Embryonic facial prominence (tissue), 1 donor: ENCODE measurements around the gene ABCG1.

ENCODE experiments used
- DNase-seq: peaks from one replicate; pipeline ENCODE4 v3.0.0-alpha.2; 2016; ENCODE audit errors: extremely low spot score

ABCG1 gene

DNA sequence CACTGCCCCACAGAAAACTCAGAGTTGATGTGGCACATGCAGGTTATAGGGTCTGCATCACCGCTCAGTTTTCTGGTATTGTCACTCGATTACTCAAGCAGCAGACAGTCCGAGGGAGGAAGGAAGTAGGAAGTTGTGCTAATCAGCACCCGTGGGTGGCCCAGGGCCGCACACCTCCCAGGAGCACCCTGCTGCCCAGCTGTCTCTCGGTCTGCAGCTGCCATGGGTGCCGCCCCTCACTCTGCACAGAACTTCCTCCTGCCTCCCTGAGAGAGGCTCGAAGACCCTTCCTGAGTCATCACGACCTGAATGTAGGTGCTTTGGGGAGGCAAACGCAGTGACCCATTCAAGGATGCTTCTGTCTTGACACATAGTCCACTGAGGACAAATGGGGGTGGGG, 100.4 kb downstream of the ABCG1 start:
- DNase-seq = no peak

DNA sequence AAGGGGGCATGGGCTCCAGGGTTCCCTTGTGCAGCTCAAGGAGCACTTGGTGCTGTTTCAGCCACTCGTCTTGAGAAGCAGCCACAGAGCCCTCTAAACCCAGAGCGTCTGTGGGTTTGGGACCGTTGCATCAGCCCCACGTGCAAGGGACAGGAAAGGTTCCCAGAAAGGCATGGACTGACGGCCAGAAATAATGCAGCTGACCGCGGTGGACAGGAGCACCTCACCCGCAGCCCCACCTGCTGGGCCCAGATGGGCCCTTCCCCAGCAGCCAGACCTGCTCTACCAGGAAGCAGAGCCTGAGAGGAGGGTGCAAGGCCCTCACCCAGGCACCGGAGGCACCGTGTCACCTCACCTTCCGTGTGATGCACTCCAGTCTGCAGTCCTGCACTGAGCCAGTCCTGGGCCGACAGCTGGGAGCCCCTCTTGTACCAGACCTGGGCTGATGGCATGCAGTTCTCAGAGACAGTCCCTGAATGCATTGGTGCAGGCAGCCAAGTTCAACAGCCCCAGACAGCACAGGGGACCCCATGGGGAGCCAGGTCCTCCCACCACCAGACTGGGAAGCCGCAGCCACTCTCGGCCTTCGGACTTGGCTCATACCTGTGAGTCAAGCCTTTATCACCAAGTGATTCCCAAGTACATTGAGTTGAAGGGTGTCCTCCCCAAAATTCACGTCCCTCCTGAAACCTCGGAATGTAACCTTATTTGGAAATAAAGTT, 101.1 kb downstream of the ABCG1 start:
- DNase-seq = no peak

DNA sequence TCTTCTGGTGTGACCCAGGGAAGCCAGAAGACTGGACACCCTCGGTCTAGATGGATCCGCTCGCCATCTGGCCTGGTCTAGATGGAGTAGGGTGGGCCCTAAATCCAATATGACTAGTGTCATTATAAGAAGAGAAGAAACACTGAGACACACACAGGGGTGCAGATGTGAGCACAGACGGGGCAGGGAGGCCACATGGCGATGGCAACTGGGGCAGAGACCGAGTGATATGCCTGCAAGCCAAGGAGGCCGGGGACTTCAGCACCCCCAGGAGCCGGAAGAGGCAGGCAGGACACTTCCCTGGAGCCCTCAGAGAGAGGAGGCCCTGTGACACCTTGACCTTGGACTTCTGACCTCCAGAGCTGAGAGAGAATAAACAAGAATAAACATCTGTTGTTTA, 101.9 kb downstream of the ABCG1 start:
- DNase-seq = no peak

DNA sequence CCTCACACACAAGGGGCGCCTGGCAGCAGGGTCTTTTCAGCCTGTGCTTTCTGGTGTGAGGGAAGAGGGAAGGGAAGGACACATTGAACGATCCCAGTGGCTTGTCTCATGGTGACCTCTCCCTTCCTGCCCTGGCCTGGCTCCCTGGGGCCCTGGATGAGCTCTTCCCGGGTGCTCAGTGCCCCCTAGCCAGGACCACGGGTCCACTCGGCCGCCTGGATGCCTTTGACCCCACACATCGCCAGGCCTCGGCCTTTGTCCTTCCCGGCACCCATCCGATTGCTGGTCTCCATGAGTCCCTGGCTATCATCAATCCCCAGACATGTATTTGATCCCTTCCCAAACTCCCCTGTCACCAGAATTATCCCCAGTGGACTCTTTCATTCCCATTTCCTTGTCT, 102.3 kb downstream of the ABCG1 start:
- no peak for DNase-seq

DNA sequence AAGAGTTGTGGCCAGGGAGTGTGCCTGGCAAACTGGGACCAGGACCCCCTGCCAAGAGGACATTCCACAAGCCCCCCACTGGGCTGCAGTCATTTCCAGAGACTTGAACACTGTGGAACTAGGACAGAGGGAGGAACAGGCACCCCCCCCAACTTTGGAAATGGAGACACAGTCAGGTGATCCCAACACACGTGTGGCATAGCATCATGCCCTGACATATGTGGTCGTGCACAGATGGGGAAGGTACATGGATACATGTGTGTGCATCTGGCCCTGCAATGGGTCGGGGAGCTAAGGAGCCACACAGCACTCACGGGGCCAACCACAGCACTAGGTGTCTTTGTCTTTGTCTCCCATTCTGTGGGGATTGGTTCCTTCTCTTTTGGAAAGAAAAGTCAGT, 102.9 kb downstream of the ABCG1 start:
- no peak for DNase-seq

DNA sequence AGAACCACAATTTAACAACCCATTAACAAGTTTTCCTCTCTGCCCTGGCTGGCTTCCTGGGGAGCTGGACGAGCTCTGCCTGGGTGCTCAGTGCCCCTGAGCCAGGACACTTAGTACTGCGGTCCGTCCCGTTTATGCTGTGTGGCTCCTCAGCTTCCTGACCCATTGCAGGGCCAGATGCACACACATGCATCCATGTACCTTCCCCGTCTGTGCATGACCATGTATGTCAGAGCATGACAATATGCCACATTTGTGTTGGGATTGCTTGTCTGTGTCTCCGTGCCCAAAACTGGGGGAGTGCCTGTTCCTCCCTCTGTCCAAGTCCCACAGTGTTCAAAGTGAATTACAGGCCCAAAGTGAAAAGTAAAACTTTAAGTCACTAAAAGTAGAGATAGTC, 106.0 kb downstream of the ABCG1 start:
- no peak for DNase-seq

DNA sequence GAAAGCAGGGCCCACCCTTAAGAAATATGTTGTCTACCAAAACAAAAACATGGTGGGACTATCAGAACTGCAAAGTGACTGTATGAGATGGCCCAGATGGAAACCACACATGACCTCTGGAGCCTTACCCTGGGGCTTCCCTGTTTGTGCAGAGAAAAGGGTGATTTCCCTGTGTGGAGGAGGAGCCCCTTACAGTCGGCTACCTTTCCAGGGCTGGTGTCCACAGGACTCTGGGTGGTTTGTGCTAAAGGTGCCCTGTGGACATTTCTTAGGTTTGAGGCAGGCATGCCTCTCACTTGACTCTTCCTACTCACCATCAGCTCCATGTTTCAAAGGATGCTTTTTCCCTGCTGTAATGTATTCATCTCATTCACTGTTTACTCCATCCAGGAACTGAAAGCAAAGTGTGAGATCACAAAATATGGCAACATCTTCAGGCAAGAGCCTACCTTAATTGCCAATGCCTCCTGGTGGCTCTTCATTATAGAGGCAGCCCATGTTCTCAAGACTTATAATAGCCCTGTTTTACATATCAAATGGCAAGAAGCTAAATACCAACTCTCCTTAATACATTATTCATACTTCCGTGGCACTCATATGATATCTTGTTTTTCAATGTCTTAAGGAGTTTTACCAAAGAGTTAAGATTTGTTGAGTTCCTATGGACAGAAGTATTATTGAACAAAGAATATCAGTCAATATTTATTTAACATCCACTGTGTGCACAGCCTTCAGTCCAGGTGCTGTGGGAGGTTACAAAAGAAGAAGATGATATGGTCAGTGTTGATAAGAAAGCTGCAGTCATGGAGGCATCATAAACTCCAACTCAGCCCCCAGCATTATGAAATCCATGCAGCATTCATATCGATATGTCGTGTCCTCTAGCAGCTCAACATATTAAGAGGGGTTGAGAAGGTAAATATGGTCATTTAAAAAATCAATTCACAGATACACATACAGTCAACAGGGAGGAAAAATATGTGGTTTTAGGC, 111.7 kb downstream of the ABCG1 start:
- DNase-seq = no peak

DNA sequence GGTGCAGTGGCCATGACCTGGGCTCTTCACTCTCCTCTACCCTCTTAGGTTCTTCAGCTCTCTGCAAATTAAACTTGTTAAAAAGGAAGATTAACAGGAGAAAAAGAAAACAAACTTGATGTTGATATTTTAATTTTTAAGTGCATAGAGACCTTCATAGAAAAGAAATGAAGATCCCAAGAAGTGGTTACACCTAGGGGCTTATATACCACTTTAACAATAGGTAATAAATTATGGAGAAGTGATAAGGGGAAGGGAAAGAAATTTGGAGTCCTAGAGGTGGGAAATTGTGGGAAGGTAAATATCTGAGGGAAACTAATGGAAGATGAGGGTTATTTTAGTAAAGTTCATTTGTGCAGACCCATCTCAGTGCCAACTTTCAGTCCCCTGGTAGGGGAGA, 112.7 kb downstream of the ABCG1 start:
- no peak for DNase-seq

DNA sequence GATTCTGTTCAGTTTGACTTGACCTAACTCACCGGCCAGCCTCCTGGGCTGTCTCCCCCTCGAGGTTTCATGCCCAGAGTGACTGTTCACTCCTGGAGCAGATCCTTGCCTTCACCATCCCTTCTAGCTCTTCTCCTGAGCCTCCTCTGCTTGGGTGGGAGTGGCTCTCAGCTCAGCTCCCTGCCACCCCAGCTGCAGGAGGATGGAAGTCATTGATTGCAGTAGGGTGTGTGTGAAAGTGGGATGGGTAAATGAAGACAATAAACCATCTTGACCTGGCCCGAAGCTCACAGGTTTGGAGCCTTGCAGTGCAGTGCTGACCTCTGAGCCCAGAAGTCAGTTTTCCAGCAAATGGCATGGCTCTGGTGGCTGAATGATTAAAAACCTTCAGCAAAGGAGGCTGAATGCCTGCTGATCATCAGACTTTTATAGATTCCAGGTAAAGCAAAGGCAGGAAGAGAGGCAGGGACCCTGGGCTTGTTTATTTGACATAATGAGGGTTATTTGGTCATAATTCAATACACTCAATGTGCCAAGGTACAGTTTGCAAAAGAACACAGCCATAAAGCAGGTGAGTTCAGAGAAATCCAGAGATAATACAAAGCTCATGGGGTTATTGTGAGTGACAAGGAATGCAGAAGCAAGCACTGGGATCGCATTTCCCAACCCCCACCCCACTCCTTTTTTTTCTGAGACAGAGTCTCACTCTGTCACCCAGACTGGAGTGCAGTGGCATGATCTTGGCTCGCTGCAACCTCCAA, 113.8 kb downstream of the ABCG1 start:
- DNase-seq = no peak

DNA sequence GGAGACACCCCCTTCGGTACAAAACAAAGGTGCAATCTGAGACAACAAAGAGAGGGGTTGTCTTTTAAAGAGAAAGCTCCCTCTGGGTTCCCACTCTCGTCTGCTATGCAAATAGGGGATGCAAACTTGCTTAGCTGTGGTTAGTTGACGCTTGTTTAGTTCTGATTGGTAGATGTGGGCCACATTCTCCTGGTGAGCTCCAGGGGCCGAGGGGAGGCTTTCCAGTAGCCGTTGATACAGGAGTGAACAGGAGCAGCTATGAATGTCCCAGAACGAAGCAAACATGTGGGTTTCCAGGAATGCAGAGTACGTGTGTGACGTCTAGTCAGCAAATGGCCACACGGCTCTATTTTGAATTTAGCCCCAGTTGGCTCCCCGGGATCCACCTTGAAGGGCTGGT, 117.1 kb downstream of the ABCG1 start:
- DNase-seq = no peak

DNA sequence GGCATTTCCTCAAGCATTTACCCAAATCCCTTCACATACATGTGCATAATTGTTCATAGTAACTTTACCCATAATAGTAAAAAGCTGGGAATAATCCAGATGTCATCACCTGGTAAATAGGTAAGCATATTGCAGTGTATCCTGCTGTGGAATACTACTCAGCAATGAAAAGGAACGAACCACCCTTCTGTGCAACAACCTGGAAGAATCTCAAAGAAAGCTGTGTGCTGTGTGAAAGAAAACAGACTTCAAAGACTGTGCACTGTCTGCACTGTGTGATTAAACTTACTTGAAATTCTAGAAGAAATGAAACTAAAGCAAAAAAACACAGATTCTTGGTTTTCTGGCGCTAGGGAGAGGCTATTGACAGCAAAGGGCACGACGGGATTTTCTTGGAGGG, 118.3 kb downstream of the ABCG1 start:
- no peak for DNase-seq

DNA sequence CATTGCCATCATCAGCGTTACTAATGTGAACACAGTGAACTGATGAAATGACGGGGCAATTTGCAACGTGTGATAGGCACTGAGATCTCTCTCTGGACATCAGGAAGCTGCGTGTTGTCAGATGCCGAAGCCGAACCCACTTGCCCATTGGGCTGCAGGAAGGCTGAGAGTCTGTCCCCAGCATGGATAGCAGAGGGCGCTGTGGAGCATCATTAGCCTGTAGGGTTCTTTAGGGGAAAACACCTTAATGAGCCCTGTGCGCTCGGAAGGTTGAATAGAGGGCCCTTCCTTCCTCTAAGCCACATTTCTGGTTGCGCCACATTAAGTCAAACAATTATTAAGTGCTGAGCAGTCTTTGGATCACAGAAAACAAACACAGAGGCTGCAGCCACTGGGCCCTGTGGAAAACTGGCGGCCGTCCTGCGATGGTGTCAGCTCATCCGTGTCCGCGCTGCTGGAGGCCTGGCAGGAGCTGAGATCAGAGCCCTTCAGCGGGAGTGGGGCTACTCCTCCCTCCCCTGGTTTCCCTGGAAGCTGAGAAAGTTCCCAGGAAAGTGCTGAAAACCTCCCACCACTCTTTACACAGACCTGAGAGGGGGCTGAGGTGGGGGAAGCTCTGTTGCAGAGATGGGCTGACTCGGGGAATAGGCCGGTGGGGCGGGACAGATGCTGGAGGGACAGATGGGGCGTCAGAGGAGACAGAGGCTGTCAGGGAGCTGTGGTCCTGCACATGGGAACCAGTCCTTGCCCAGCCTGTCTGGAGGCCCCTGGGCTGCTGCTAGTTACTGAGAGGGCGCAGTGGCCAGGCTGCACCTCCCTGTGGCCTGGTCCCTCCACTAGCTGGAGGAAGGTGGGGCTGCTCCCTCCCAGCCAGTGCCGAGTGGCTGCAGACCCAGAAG, 119.1 kb downstream of the ABCG1 start:
- no peak for DNase-seq

DNA sequence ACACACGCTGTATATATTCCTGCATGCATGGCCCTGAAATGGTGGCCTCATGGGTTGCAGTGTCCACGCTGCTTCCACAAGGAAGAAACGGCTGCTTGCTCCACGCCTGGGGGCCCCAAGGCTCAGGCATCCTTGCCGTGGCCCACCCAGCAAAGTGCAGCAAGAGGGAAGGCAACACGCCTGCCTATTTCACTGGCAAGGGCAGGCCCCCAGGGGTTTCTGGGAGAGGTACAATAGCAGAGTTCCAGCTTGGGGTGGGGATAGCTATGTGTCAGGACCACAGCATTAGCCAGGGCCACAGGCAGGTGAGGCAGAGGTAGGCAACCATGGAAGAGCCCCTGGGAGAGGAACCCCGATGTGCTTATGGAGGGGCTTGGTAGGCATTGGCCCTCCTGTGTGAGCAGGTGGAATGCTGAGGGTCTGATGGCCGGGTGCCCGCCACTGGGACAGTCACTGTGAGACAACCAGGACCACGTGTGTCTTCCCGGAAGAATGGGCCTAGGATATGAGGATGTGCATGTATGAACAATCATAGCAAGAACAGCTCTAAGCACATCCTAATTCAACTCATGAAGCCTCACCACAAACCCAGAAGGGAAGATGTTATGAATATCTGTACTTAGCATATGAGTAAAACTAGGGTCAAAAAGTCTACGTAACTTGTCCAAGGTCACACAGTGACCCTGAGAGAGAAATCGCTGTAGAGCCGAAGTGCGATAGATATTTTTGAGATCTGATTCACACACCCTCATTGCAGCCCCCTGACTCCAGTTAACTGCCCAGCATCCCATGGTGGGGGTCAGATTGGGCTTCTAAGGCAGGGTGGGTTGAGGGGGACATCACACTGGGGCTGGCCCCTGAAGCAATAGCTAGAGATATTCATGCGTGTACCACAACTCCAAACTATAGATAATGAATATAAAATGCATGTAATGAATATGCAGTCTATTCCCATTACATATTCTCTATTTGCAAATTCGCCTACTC, 120.1 kb downstream of the ABCG1 start:
- no peak for DNase-seq

DNA sequence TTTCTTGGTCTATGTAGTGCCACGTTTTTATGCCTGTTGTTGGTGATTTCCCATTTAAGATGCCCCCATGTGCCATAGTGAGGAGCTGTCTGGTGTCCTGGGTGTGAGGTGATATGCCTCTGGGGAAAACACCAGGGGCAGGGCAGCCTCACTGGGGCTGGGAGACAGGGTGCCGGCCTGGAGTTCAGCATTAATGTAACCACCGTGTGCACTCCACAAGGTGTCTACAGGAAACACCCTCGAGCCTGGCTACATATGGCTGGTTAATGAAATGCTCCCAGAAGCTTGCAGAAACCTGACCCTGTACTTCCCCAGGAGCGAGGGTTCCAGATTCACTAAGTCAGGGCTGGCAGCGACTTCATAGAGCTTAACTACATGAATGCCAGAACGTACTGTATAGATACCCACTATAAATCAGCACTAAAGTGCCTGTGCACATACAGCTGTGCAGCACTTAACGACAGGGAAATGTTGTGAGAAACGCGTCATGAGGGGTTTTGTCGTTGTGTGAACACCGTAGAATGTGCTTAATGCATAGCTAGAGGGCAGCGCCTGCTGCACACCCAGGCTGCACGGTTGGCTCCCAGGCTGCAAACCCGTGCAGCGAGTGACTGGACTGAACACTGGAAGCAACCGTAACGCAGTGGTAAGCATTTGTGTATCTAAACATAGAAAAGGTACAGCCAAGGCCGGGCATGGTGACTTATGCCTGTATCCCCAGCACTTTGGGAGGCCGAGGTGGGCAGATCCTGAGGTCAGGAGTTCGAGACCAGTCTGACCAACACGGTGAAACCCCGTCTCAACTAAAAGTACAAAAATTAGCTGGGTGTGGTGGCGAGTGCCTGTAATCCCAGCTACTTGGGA, 121.5 kb downstream of the ABCG1 start:
- DNase-seq = no peak

DNA sequence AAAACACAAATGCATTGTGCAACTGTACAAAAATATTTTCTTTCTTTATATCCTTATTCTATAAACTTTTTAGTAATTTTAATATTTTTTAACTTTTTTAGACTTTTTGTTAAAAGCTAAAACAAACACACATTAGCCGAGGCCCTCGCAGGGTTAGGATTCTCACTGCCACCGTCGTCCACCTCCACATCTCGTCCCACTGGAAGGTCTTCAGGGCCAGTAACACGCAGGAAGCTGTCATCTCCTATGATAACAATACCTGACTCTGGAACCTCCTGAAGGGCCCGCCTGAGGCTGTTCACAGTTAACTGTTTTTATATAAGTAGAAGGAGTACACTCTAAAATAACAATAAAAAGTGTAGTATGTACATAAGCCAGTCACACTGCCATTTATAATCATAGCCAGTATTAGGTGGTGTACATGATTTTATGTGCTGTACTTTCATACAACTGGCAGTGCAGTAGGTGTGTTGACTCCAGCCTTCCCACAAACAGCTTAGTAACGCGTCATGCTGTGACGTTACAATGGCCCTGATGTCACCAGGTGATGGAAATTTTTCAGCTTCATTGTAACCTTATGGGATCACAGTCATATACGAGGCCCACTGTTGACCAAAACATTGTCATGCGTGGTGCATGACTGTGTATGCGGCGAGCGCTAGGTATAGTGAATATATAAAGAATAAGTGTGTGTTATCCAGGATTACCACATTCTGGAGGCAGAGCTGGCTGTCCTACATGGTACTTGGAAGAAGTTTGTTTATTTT, 123.0 kb downstream of the ABCG1 start:
- DNase-seq = no peak

DNA sequence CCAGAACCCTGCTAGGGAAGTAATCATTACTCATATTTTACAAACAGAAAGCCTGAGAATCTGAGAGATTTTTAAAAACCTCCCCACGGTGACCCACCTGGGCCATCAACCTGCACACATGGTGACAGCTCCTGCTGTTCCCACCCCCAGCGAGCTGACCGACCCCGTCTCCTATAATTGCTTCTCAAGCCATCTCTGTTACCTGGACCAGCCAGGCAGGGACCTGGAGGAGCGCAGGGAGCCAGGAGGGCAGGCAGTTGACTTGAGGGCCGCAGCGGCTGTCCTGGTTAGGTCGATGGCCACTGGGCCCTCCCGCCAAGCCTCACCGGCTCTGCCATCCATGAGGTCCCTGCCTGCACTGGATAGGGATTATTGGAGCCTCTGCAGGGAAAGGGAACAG, 124.2 kb downstream of the ABCG1 start:
- DNase-seq = no peak

DNA sequence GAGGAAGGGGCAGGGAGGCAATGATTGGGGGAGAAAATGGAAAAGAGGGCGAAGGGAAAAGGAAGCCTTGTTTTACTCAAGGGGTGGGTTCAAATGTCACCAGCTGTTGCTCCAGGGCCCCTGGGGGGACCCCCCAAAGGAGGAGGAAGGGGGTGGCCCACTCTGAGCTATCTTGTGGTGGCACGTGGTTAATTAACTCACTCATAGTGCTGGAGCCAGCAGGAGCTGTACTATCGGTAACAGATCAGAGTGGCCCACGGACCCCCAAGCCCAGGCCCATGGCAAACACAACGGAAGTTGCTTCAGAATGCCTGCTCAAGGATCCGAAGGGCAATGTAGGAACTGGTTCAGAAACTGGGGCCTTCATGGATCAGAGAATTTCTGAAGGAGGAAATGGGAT, 124.6 kb downstream of the ABCG1 start:
- DNase-seq = no peak

DNA sequence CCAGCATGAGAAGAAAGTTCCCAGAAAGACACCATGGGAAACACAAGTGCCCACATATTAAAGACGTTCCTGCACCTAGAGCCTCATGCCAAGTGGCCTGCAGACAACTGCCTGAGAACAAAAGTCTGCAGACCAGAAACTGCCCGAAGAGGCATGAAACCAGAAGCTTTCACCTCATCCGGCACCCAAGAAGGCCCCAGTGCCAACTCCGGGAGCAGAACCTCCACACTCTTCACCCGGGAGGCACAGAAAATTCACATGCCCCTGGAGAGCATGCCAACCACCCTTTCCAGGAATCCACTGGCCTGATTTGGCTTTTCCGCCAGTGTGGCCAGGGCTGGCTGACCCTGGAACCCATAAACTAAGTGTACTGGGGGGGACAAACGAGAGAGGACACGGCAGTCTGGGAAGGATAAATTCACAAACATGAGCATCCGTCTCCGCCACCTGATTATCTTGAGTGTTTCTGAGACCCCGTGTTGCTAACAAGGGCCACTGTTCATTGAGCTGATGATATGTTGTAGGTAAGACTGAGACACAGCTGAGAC, 125.1 kb downstream of the ABCG1 start:
- DNase-seq = no peak
